GM12878 (cell line): ENCODE measurements around the gene MALRD1. TPM values are rescaled to one million over a fixed set of nuclear protein-coding genes. Genes with fewer than 3 reads are reported as not detected.

Experiments used
- ATAC-seq: fragments of 200-7000 bp; cut with Tn5 transposase; 3 replicates; pipeline ENCODE4 v1.9.1; 2020; ENCODE audit warnings: mild to moderate bottlenecking, moderate library complexity
- BruUV-seq: library from RNA; stranded (reverse); fragments of 400-500 nt; replicated peaks from 2 replicates; lab custom pipeline; 2021; lab: Mats Ljungman, UMichigan
- CTCF ChIA-PET: fragments of 300-600 bp; sonication (Branson Sonifier 250); formaldehyde crosslinking; extraction: SDS; loops from one replicate; lab custom pipeline; 2021; ENCODE audit warnings: inconsistent platforms; lab: Yijun Ruan, JAX
- POLR2A ChIA-PET: fragments of 350-600 bp; formaldehyde crosslinking; extraction: SDS; loops from one replicate; lab custom pipeline; 2021; ENCODE audit warnings: inconsistent platforms; lab: Charles Lee
- RAD21 ChIA-PET: fragments of 300-600 bp; sonication (Branson Sonifier 250); formaldehyde crosslinking; loops from one replicate; lab custom pipeline; 2023; ENCODE audit warnings: antibody characterized with exemption; ENCODE audit not compliant: unreplicated experiment; lab: Charles Lee
- SMC1A ChIA-PET: fragments of 300-600 bp; sonication (Branson Sonifier 250); formaldehyde crosslinking; loops from one replicate; lab custom pipeline; 2023; ENCODE audit not compliant: unreplicated experiment, uncharacterized antibody; lab: Charles Lee
- DNase-seq: peaks from one replicate; pipeline ENCODE4 v3.0.0-alpha.2; 2011; ENCODE audit warnings: low read depth, low spot score
- FAIRE-seq: peaks from 3 replicates; lab custom pipeline; 2011; peaks lifted over from hg19 to GRCh38; lab: Jason Lieb, UNC
- H2AFZ ChIP-seq: 2 replicates; pipeline ENCODE4 v1.6.0; 2011; ENCODE audit warnings: low read depth, low read length, control low read depth; ENCODE audit not compliant: control insufficient read depth
- H3K27ac ChIP-seq: 2 replicates; pipeline ENCODE4 v1.5.1; 2011; ENCODE audit warnings: control low read depth; ENCODE audit not compliant: control insufficient read depth, insufficient read depth
- H3K27me3 ChIP-seq, 2 experiments: replicated peaks in 1 of 2; 2 replicates each; pipeline versions ENCODE4 v1.6.0 to v1.6.1; 2011; ENCODE audit warnings: low read length in 1 of 2; ENCODE audit not compliant: control insufficient read depth in 2 of 2, insufficient read depth in 2 of 2
- H3K36me3 ChIP-seq, 2 experiments: 2 replicates each; pipeline ENCODE4 v1.5.1; 2011; ENCODE audit warnings: low read length in 1 of 2; ENCODE audit not compliant: control insufficient read depth in 2 of 2, insufficient read depth in 2 of 2
- H3K4me1 ChIP-seq: 2 replicates; pipeline ENCODE4 v1.6.1; 2011; ENCODE audit warnings: mild to moderate bottlenecking, low read length, moderate library complexity, mixed read lengths; ENCODE audit not compliant: control insufficient read depth, insufficient read depth
- H3K4me2 ChIP-seq: 2 replicates; pipeline ENCODE4 v1.6.0; 2011; ENCODE audit warnings: control low read depth; ENCODE audit not compliant: control insufficient read depth, insufficient read depth
- H3K4me3 ChIP-seq: fragments of 200-600 bp; sonication (generic); 2 replicates; pipeline ENCODE4 v1.5.1; 2016
- H3K79me2 ChIP-seq: 2 replicates; pipeline ENCODE4 v1.6.0; 2011; ENCODE audit warnings: low read length; ENCODE audit not compliant: control insufficient read depth, insufficient read depth
- H3K9ac ChIP-seq: 2 replicates; pipeline ENCODE4 v1.8.0; 2011; ENCODE audit warnings: low read length, control low read depth, mixed read lengths; ENCODE audit not compliant: control insufficient read depth, insufficient read depth
- H3K9me3 ChIP-seq: replicated peaks from 3 replicates; pipeline ENCODE4 v1.5.1; 2011; ENCODE audit warnings: mild to moderate bottlenecking, low read length; ENCODE audit not compliant: control insufficient read depth, insufficient read depth
- H4K20me1 ChIP-seq: 2 replicates; pipeline ENCODE4 v1.6.0; 2011; ENCODE audit not compliant: control insufficient read depth, insufficient read depth
- CEBPZ ChIP-seq: fragments of 150-350 bp; IDR thresholded peaks from 2 replicates; pipeline ENCODE4 v1.6.1; 2016; ENCODE audit warnings: low read depth, low read length
- CREM ChIP-seq: IDR thresholded peaks from 2 replicates; pipeline ENCODE4 v1.6.1; 2014; ENCODE audit warnings: antibody characterized with exemption, low read depth
- ZSCAN29 ChIP-seq: fragments of 450-650 bp; IDR thresholded peaks from 2 replicates; pipeline ENCODE4 v1.6.1; 2017; ENCODE audit warnings: mild to moderate bottlenecking, moderate library complexity
- WGBS: methylation state at CpG from one replicate; pipeline ENCODE4 v1.1.6; 2016; ENCODE audit warnings: low lambda C conversion rate; ENCODE audit not compliant: insufficient replicate concordance, insufficient coverage; ENCODE audit errors: missing lambda C conversion rate; 5-methylcytosine and 5-hydroxymethylcytosine counted together
- in situ Hi-C: fragments of 300-500 bp; cut with MboI; formaldehyde crosslinking; loops from 9 replicates; pipeline ENCODE4 v1.14.3; 2018; ENCODE audit warnings: mixed read lengths
- intact Hi-C: fragments of 100-400 bp; cut with micrococcal nuclease; formaldehyde crosslinking; loops from one replicate; pipeline ENCODE4 v1.14.2; 2022; ENCODE audit not compliant: unreplicated experiment
- polyA plus RNA-seq, 11 experiments: library from polyadenylated mRNA; depleted of rRNA in 4 of 11; unstranded in 6 of 11; stranded (reverse) in 5 of 11; fragments of >200 nt; fragmentation: Nextera tagmentation in 4 of 11; fragmentation: Illumina TruSeq in 1 of 11; extraction: Ambion mirVana in 4 of 11; extraction: Trizol in 1 of 11; gene quantifications; 1 replicate in 1 of 11; 2 replicates in 10 of 11; pipeline versions ENCODE4 v1.2.1 to v1.2.3, GENCODE V29; 2011 to 2016; ENCODE audit warnings: inconsistent platforms in 2 of 11, missing spikeins in 2 of 11, low read depth in 1 of 11
- total RNA-seq, 4 experiments: library from RNA; depleted of rRNA in 3 of 4; stranded (reverse); fragments of >200 nt in 3 of 4; fragmentation: Illumina TruSeq in 1 of 4; extraction: Trizol in 1 of 4; gene quantifications; 2 replicates each; pipeline versions ENCODE4 v1.2.1 to v1.2.3, GENCODE V29; 2013 to 2021
- TF ChIP-seq, protein P1 (sequence below): fragments of 450-650 bp; IDR thresholded peaks from 2 replicates; pipeline ENCODE4 v1.6.1; 2018; ENCODE audit warnings: borderline replicate concordance, mild to moderate bottlenecking; ENCODE audit not compliant: partially characterized antibody
- TF ChIP-seq, protein P2 (sequence below): fragments of 450-650 bp; IDR thresholded peaks from 2 replicates; pipeline ENCODE4 v1.6.1; 2017; ENCODE audit warnings: mild to moderate bottlenecking, low read depth, inconsistent platforms; ENCODE audit not compliant: poor library complexity, severe bottlenecking

MALRD1 gene
- total and polyA plus RNA-seq, 10 of the 15 experiments (the other 5 are each of a cell fraction or from before 2014, with no cell fraction given): 0.12 to 6.6 (median 0.26) TPM; not detected in 2

DNA sequence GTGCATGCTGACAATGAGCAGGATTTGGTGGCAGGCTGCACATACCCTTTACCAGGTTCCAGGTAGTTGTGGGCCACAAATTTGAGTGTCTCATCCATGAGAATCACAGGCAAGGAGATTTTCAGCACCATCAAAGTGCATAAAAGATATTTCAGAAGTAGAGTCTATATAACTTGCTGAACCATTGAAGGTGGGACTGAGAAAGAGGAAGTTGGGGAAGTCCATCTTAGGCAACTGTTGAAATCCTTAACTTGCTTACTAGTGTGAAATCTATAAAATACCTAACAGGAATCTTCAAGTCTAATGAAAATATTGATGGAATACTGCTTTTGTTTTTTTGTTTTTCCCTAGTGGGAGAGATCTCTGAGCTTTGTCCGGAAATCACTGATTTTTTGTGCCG, 442.6 kb downstream of the MALRD1 start:
- no peaks in the 10 kb centered on the region for H4K20me1 ChIP-seq
- H3K4me3 ChIP-seq: no peak overlapping the region
- ATAC-seq (no peak), DNase-seq (no peak), FAIRE-seq (no peak)
- POLR2A ChIA-PET: no interaction called here
- SMC1A ChIA-PET: no interaction called here
- H3K36me3 ChIP-seq: no peaks in the 10 kb centered on the region
- no peaks in the 10 kb centered on the region; the same call in 2 of the 3 replicates for H3K9me3 ChIP-seq
- H3K79me2 ChIP-seq: no peaks in the 10 kb centered on the region
- WGBS: 32% methylated on average over 2 of the region's 2 CpGs
- H3K9ac ChIP-seq: no peak overlapping the region
- H3K4me1 ChIP-seq: no peaks in the 10 kb centered on the region
- in situ Hi-C loops (no loop called here), intact Hi-C loops (no loop called here)
- CTCF ChIA-PET: no interaction called here
- TF ChIP-seq CEBPZ: no peak
- TF ChIP-seq, protein P1, sequence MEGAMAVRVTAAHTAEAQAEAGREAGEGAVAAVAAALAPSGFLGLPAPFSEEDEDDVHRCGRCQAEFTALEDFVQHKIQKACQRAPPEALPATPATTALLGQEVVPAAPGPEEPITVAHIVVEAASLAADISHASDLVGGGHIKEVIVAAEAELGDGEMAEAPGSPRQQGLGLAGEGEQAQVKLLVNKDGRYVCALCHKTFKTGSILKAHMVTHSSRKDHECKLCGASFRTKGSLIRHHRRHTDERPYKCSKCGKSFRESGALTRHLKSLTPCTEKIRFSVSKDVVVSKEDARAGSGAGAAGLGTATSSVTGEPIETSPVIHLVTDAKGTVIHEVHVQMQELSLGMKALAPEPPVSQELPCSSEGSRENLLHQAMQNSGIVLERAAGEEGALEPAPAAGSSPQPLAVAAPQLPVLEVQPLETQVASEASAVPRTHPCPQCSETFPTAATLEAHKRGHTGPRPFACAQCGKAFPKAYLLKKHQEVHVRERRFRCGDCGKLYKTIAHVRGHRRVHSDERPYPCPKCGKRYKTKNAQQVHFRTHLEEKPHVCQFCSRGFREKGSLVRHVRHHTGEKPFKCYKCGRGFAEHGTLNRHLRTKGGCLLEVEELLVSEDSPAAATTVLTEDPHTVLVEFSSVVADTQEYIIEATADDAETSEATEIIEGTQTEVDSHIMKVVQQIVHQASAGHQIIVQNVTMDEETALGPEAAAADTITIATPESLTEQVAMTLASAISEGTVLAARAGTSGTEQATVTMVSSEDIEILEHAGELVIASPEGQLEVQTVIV: no peak
- TF ChIP-seq, protein P2, sequence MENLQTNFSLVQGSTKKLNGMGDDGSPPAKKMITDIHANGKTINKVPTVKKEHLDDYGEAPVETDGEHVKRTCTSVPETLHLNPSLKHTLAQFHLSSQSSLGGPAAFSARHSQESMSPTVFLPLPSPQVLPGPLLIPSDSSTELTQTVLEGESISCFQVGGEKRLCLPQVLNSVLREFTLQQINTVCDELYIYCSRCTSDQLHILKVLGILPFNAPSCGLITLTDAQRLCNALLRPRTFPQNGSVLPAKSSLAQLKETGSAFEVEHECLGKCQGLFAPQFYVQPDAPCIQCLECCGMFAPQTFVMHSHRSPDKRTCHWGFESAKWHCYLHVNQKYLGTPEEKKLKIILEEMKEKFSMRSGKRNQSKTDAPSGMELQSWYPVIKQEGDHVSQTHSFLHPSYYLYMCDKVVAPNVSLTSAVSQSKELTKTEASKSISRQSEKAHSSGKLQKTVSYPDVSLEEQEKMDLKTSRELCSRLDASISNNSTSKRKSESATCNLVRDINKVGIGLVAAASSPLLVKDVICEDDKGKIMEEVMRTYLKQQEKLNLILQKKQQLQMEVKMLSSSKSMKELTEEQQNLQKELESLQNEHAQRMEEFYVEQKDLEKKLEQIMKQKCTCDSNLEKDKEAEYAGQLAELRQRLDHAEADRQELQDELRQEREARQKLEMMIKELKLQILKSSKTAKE: no peak
- TF ChIP-seq ZSCAN29: no peak
- TF ChIP-seq CREM: no peak
- no TSS peak for BruUV-seq
- no peaks in the 10 kb centered on the region for H3K27me3 ChIP-seq
- H3K27ac ChIP-seq: no peak overlapping the region
- H2AFZ ChIP-seq: no peak overlapping the region
- H3K4me2 ChIP-seq: no peak overlapping the region
- RAD21 ChIA-PET: no interaction called here
